WTC11 (cell line): ENCODE results near the gene WDFY3. TPM values are rescaled to one million over a fixed set of nuclear protein-coding genes. Genes with fewer than 3 reads are reported as not detected.
A peak's percentile ranks its signal among the peaks of the same experiment; 100 is the strongest.

Experiments used
- ATAC-seq: fragments of 200-7000 bp; cut with Tn5 transposase; 2 replicates; pipeline ENCODE4 v1.10.0; 2021; ENCODE audit warnings: mild to moderate bottlenecking, moderate library complexity
- CTCF ChIA-PET: fragments of 300-600 bp; sonication (Branson Sonifier 250); formaldehyde crosslinking; loops from one replicate; lab custom pipeline; 2021; ENCODE audit warnings: antibody characterized with exemption; lab: Charles Lee
- POLR2A ChIA-PET: fragments of 350-600 bp; sonication (Branson Sonifier 250); formaldehyde crosslinking; loops from one replicate; lab custom pipeline; 2021; ENCODE audit warnings: antibody characterized with exemption; lab: Charles Lee
- DNase-seq: peaks from one replicate; pipeline ENCODE4 v3.0.0; 2021; ENCODE audit warnings: low spot score
- H3K27ac Mint-ChIP-seq: 2 replicates; pipeline ENCODE4 v1.8.0; 2021; ENCODE audit warnings: mixed read lengths
- H3K27me3 Mint-ChIP-seq: 2 replicates; pipeline ENCODE4 v1.8.0; 2021; ENCODE audit warnings: low read depth, mild to moderate bottlenecking, moderate library complexity, mixed read lengths
- H3K36me3 Mint-ChIP-seq: 2 replicates; pipeline ENCODE4 v1.8.0; 2021; ENCODE audit warnings: mixed read lengths
- H3K4me1 Mint-ChIP-seq: 2 replicates; pipeline ENCODE4 v1.8.0; 2022; ENCODE audit warnings: mixed read lengths
- H3K4me3 Mint-ChIP-seq: 2 replicates; pipeline ENCODE4 v1.8.0; 2021; ENCODE audit warnings: mild to moderate bottlenecking, moderate library complexity, mixed read lengths
- H3K9me3 Mint-ChIP-seq: 2 replicates; pipeline ENCODE4 v1.8.0; 2021; ENCODE audit warnings: mixed read lengths
- ATF3 ChIP-seq: sonication (generic); formaldehyde crosslinking; conservative IDR thresholded peaks from 2 replicates; pipeline ENCODE4 v1.8.1; 2022; ENCODE audit warnings: mild to moderate bottlenecking, missing genetic modification reagents
- CREM ChIP-seq: sonication (generic); formaldehyde crosslinking; IDR thresholded peaks from 2 replicates; pipeline ENCODE4 v1.8.1; 2022; ENCODE audit warnings: mild to moderate bottlenecking, missing genetic modification reagents, moderate library complexity
- FOXP1 ChIP-seq: sonication (generic); formaldehyde crosslinking; IDR thresholded peaks from 2 replicates; pipeline ENCODE4 v1.8.0; 2022; ENCODE audit warnings: missing genetic modification reagents, mild to moderate bottlenecking, moderate library complexity, borderline replicate concordance
- GABPB1 ChIP-seq: sonication (generic); formaldehyde crosslinking; IDR thresholded peaks from 2 replicates; pipeline ENCODE4 v1.8.1; 2023; ENCODE audit warnings: mild to moderate bottlenecking, missing genetic modification reagents
- NFATC4 ChIP-seq: fragments of 250-450 bp; sonication (Bioruptor Pico); IDR thresholded peaks from 2 replicates; pipeline ENCODE4 v1.9.0; 2021; ENCODE audit warnings: mild to moderate bottlenecking
- NR1H2 ChIP-seq: sonication (generic); formaldehyde crosslinking; IDR thresholded peaks from 2 replicates; pipeline ENCODE4 v1.9.0; 2021; ENCODE audit warnings: mild to moderate bottlenecking, moderate library complexity, missing genetic modification reagents
- OVOL2 ChIP-seq: fragments of 250-450 bp; sonication (Bioruptor Pico); IDR thresholded peaks from 2 replicates; pipeline ENCODE4 v1.9.0; 2021; ENCODE audit warnings: mild to moderate bottlenecking, borderline replicate concordance
- TEAD1 ChIP-seq: sonication (generic); formaldehyde crosslinking; IDR thresholded peaks from 2 replicates; pipeline ENCODE4 v1.8.0; 2022; ENCODE audit warnings: mild to moderate bottlenecking, missing genetic modification reagents
- TEAD4 ChIP-seq: sonication (generic); formaldehyde crosslinking; IDR thresholded peaks from 2 replicates; pipeline ENCODE4 v1.8.0; 2022; ENCODE audit warnings: mild to moderate bottlenecking, missing genetic modification reagents
- USF2 ChIP-seq: sonication (generic); formaldehyde crosslinking; IDR thresholded peaks from 2 replicates; pipeline ENCODE4 v1.8.1; 2023; ENCODE audit warnings: mild to moderate bottlenecking, missing genetic modification reagents, moderate library complexity
- ZNF121 ChIP-seq: sonication (generic); formaldehyde crosslinking; IDR thresholded peaks from 2 replicates; pipeline ENCODE4 v1.8.0; 2023; ENCODE audit warnings: missing genetic modification reagents
- ZNF512 ChIP-seq: sonication (generic); formaldehyde crosslinking; IDR thresholded peaks from 2 replicates; pipeline ENCODE4 v1.8.1; 2022; ENCODE audit warnings: missing genetic modification reagents, borderline replicate concordance
- total RNA-seq: library from RNA; stranded (reverse); gene quantifications from 3 replicates; pipeline ENCODE4 v1.2.3, GENCODE V29; 2021
- TF ChIP-seq, protein P1 (sequence below): sonication (generic); formaldehyde crosslinking; IDR thresholded peaks from 2 replicates; pipeline ENCODE4 v1.8.0; 2022; ENCODE audit warnings: mild to moderate bottlenecking, missing genetic modification reagents
- TF ChIP-seq, protein P2 (sequence below): fragments of 250-450 bp; sonication (Bioruptor Pico); IDR thresholded peaks from 2 replicates; pipeline ENCODE4 v1.9.0; 2021; ENCODE audit warnings: mild to moderate bottlenecking
- TF ChIP-seq, protein P3 (sequence below): sonication (generic); formaldehyde crosslinking; IDR thresholded peaks from 2 replicates; pipeline ENCODE4 v1.8.1; 2022; ENCODE audit warnings: mild to moderate bottlenecking, missing genetic modification reagents, moderate library complexity, borderline replicate concordance
- TF ChIP-seq, protein P4 (sequence below): sonication (generic); formaldehyde crosslinking; IDR thresholded peaks from 2 replicates; pipeline ENCODE4 v1.8.0; 2023; ENCODE audit warnings: missing genetic modification reagents, mild to moderate bottlenecking, borderline replicate concordance

WDFY3 gene
- total RNA-seq, 1 experiment from 2014 or later = 77.2 TPM

DNA sequence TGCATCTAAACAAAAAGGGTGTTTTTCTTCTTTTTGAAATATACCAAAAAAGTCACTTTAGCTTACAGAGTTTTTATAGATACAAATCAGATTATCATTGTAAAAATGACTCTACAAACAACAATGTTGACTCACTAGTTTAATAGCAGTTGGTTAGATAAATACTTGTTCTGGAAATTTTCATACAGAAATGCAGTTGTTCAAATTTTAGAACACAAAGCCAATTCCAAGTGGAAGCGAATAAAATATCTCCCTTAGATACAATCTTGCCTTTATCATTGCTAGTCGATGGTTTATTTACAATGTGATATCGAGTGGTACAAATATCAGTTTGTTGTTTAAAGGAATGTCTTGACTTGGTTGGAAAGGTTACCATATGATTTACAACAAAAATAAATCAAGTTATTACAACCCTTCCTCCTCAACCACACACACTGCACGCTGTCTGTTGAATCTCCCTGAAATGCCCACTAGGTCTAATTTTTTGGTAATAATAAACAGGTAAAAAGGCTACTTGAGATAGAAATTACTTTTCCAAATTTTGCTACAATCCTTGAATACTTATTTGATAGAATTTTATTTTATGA, 268.8 kb downstream of the WDFY3 start (continued):
- no peak for TF ChIP-seq ZNF512 (CRISPR knock-in tag)
- no peak for TF ChIP-seq NR1H2
- TF ChIP-seq, protein P1, sequence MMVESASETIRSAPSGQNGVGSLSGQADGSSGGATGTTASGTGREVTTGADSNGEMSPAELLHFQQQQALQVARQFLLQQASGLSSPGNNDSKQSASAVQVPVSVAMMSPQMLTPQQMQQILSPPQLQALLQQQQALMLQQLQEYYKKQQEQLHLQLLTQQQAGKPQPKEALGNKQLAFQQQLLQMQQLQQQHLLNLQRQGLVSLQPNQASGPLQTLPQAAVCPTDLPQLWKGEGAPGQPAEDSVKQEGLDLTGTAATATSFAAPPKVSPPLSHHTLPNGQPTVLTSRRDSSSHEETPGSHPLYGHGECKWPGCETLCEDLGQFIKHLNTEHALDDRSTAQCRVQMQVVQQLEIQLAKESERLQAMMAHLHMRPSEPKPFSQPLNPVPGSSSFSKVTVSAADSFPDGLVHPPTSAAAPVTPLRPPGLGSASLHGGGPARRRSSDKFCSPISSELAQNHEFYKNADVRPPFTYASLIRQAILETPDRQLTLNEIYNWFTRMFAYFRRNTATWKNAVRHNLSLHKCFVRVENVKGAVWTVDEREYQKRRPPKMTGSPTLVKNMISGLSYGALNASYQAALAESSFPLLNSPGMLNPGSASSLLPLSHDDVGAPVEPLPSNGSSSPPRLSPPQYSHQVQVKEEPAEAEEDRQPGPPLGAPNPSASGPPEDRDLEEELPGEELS = no peak
- TF ChIP-seq, protein P2, sequence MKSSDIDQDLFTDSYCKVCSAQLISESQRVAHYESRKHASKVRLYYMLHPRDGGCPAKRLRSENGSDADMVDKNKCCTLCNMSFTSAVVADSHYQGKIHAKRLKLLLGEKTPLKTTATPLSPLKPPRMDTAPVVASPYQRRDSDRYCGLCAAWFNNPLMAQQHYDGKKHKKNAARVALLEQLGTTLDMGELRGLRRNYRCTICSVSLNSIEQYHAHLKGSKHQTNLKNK = no peak
- no peak for TF ChIP-seq ATF3 (CRISPR knock-in tag)
- TF ChIP-seq FOXP1 (CRISPR knock-in tag) = no peak
- no peak for TF ChIP-seq USF2 (CRISPR knock-in tag)
- TF ChIP-seq TEAD1 (CRISPR knock-in tag) = no peak

- no peak for DNase-seq
- ChIA-PET CTCF (no interaction called here), POLR2A (no interaction called here)
- H3K36me3 Mint-ChIP-seq = peaks cover 61% of the 10 kb centered on the region
- no peak overlapping the region for H3K27ac Mint-ChIP-seq
- no peak overlapping the region for H3K4me3 Mint-ChIP-seq
- no peak for TF ChIP-seq OVOL2 (CRISPR knock-in tag)
- TF ChIP-seq GABPB1 = peak; percentile 80
- TF ChIP-seq, all 79 proteins: peak for 1
- no peaks in the 10 kb centered on the region for H3K4me1 Mint-ChIP-seq
- H3K9me3 Mint-ChIP-seq = no peaks in the 10 kb centered on the region
- ATAC-seq = no peak
- no peaks in the 10 kb centered on the region for H3K27me3 Mint-ChIP-seq
Measured at GRCh38 chr4:84697159-84697558, 269.3 kb downstream of the WDFY3 start.

DNA sequence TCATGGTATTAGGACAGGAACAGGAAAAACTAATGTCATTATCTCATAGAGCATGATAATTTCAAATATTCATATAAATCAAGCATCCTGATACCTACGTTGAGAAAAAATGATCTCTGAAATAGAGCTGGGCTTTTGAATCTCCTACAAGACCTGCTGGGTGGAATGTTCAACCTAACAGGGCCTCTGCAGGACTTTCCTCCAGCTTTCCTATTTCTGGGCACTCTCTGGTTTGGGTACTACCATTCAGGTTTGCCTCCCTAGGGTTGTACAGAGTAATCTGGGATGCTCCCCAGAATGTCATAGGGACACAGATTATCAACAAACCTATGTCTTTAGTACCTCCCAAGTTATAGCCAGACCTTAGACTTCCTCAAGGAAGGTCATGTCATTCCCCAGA, 274.7 kb downstream of the WDFY3 start:
- H3K36me3 Mint-ChIP-seq = peaks cover 47% of the 10 kb centered on the region
- DNase-seq (no peak), ATAC-seq (no peak)
- no peaks in the 10 kb centered on the region for H3K27me3 Mint-ChIP-seq
- peaks cover 8% of the 10 kb centered on the region for H3K4me1 Mint-ChIP-seq
- H3K4me3 Mint-ChIP-seq = no peak overlapping the region
- H3K27ac Mint-ChIP-seq = no peak overlapping the region
- ChIA-PET POLR2A (no interaction called here), CTCF (interaction anchor here (0.5 kb wide), 1 partner anchor 24 kb away, joined by 7 read pairs; no protein-coding TSS in a partner anchor)
- TF ChIP-seq, protein P3, sequence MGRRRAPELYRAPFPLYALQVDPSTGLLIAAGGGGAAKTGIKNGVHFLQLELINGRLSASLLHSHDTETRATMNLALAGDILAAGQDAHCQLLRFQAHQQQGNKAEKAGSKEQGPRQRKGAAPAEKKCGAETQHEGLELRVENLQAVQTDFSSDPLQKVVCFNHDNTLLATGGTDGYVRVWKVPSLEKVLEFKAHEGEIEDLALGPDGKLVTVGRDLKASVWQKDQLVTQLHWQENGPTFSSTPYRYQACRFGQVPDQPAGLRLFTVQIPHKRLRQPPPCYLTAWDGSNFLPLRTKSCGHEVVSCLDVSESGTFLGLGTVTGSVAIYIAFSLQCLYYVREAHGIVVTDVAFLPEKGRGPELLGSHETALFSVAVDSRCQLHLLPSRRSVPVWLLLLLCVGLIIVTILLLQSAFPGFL (CRISPR knock-in tag) = no peak
- TF ChIP-seq, protein P2 = no peak
- TF ChIP-seq NFATC4 = no peak
- TF ChIP-seq ZNF121 (CRISPR knock-in tag) = no peak
- TF ChIP-seq TEAD4 (CRISPR knock-in tag) = no peak
- TF ChIP-seq, protein P1 = no peak
- no peak for TF ChIP-seq CREM (CRISPR knock-in tag)
- TF ChIP-seq, protein P4, sequence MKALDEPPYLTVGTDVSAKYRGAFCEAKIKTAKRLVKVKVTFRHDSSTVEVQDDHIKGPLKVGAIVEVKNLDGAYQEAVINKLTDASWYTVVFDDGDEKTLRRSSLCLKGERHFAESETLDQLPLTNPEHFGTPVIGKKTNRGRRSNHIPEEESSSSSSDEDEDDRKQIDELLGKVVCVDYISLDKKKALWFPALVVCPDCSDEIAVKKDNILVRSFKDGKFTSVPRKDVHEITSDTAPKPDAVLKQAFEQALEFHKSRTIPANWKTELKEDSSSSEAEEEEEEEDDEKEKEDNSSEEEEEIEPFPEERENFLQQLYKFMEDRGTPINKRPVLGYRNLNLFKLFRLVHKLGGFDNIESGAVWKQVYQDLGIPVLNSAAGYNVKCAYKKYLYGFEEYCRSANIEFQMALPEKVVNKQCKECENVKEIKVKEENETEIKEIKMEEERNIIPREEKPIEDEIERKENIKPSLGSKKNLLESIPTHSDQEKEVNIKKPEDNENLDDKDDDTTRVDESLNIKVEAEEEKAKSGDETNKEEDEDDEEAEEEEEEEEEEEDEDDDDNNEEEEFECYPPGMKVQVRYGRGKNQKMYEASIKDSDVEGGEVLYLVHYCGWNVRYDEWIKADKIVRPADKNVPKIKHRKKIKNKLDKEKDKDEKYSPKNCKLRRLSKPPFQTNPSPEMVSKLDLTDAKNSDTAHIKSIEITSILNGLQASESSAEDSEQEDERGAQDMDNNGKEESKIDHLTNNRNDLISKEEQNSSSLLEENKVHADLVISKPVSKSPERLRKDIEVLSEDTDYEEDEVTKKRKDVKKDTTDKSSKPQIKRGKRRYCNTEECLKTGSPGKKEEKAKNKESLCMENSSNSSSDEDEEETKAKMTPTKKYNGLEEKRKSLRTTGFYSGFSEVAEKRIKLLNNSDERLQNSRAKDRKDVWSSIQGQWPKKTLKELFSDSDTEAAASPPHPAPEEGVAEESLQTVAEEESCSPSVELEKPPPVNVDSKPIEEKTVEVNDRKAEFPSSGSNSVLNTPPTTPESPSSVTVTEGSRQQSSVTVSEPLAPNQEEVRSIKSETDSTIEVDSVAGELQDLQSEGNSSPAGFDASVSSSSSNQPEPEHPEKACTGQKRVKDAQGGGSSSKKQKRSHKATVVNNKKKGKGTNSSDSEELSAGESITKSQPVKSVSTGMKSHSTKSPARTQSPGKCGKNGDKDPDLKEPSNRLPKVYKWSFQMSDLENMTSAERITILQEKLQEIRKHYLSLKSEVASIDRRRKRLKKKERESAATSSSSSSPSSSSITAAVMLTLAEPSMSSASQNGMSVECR = no peak
- no peak for TF ChIP-seq FOXP1 (CRISPR knock-in tag)
- H3K9me3 Mint-ChIP-seq = no peaks in the 10 kb centered on the region
